Glutamatergic neuron (in vitro differentiated cells): ENCODE measurements around the gene ZNF350. TPM values are rescaled to one million over a fixed set of nuclear protein-coding genes. Genes with fewer than 3 reads are reported as not detected.
"Not testable (repeated sequence)": the region's sequence is repeated elsewhere in the genome, so short reads cannot be mapped to it uniquely, and the experiment has no call there.

ENCODE experiments used
- DNase-seq: peaks from one replicate; pipeline ENCODE4 v3.0.0; 2022
- H3K27ac Mint-ChIP-seq: one replicate; pipeline ENCODE4 v1.8.0; 2020; ENCODE audit warnings: mild to moderate bottlenecking, mixed read lengths, inconsistent platforms; ENCODE audit not compliant: unreplicated experiment
- H3K27me3 Mint-ChIP-seq: one replicate; pipeline ENCODE4 v1.8.0; 2020; ENCODE audit warnings: mild to moderate bottlenecking, moderate library complexity, mixed read lengths, inconsistent platforms; ENCODE audit not compliant: unreplicated experiment
- H3K36me3 Mint-ChIP-seq: one replicate; pipeline ENCODE4 v1.8.0; 2020; ENCODE audit warnings: mild to moderate bottlenecking, mixed read lengths, inconsistent platforms; ENCODE audit not compliant: unreplicated experiment
- H3K4me1 Mint-ChIP-seq: one replicate; pipeline ENCODE4 v1.8.0; 2020; ENCODE audit warnings: mild to moderate bottlenecking, low read depth, mixed read lengths, inconsistent platforms; ENCODE audit not compliant: unreplicated experiment
- H3K4me3 Mint-ChIP-seq: one replicate; pipeline ENCODE4 v1.8.0; 2020; ENCODE audit warnings: mild to moderate bottlenecking, mixed read lengths, inconsistent platforms; ENCODE audit not compliant: unreplicated experiment
- H3K9me3 Mint-ChIP-seq: one replicate; pipeline ENCODE4 v1.8.0; 2020; ENCODE audit warnings: mild to moderate bottlenecking, moderate library complexity, mixed read lengths, inconsistent platforms; ENCODE audit not compliant: unreplicated experiment
- total RNA-seq: library from RNA; stranded (reverse); fragmentation: NEBNext Ultra II Directional; extraction: Animal tissue kit (Norgen Biotek cat#: 25700); gene quantifications from one replicate; pipeline ENCODE4 v1.2.1, GENCODE V29; 2021; ENCODE audit not compliant: unreplicated experiment
- TF ChIP-seq, protein P1 (sequence below): fragments of 200-600 bp; sonication (generic); IDR thresholded peaks from one replicate; pipeline ENCODE4 v1.5.0; 2021; ENCODE audit not compliant: partially characterized antibody, unreplicated experiment

Gene ZNF350
- total RNA-seq, 1 donor from 2014 or later, result 9.7 TPM

GRCh38 chr19:51978882-51979281 lies 7.8 kb downstream of the ZNF350 start:
- Mint-ChIP-seq H3K36me3 (peaks cover 43% of the 10 kb centered on the region), H3K4me3 (no peak overlapping the region), H3K27ac (no peak overlapping the region), H3K9me3 (peaks cover 5% of the 10 kb centered on the region), H3K27me3 (no peaks in the 10 kb centered on the region), H3K4me1 (no peaks in the 10 kb centered on the region)
- TF ChIP-seq, protein P1, sequence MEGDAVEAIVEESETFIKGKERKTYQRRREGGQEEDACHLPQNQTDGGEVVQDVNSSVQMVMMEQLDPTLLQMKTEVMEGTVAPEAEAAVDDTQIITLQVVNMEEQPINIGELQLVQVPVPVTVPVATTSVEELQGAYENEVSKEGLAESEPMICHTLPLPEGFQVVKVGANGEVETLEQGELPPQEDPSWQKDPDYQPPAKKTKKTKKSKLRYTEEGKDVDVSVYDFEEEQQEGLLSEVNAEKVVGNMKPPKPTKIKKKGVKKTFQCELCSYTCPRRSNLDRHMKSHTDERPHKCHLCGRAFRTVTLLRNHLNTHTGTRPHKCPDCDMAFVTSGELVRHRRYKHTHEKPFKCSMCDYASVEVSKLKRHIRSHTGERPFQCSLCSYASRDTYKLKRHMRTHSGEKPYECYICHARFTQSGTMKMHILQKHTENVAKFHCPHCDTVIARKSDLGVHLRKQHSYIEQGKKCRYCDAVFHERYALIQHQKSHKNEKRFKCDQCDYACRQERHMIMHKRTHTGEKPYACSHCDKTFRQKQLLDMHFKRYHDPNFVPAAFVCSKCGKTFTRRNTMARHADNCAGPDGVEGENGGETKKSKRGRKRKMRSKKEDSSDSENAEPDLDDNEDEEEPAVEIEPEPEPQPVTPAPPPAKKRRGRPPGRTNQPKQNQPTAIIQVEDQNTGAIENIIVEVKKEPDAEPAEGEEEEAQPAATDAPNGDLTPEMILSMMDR, result no peak
- DNase-seq, result no peak

GRCh38 chr19:51977346-51977745 lies 9.3 kb downstream of the ZNF350 start:
- Mint-ChIP-seq H3K4me1 (no peaks in the 10 kb centered on the region), H3K27ac (no peak overlapping the region), H3K4me3 (no peak overlapping the region), H3K9me3 (peaks cover 5% of the 10 kb centered on the region), H3K27me3 (no peaks in the 10 kb centered on the region), H3K36me3 (peaks cover 50% of the 10 kb centered on the region)
- no peak for DNase-seq
- TF ChIP-seq, protein P1, result no peak

DNA sequence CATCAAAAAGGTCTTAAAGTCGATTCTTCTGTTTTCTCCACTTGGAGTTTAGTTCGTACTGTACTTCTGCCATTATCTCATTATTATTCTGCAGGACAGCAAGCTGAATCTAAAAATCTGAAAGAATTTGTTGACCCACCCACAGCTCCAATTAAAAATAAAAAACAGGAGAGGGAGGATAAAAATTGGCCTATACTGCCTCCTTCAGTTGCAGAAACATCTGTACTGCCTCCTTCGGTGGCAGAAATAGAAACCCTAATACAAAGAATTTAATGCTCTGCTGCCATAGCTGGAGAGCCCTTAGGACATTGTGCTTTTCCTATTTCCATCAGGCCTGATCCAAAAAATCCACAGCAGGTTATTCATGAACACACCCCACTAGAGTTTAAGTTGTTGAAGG lies 9.8 kb downstream of the ZNF350 start:
- no peak overlapping the region for H3K27ac Mint-ChIP-seq

DNA sequence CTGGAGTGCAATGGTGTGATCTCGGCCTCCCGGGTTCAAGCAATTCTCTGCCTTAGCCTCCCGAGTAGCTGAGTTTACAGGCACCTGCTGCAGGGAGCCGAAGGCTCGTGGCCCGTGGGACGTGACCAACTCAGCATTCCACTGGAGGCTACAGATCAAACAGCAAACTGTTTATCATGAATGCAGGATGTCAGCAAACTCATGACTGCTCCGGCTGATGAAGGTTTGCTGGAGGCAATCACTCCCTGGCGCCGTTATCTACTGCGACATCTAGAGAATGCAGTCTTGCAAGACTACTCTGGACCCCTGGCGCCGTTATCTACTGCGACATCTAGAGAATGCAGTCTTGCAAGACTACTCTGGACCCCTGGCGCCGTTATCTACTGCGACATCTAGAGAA lies 10.9 kb downstream of the ZNF350 start:
- H3K4me3 Mint-ChIP-seq, DNase-seq, H3K27me3 Mint-ChIP-seq, H3K4me1 Mint-ChIP-seq, H3K27ac Mint-ChIP-seq: not testable (repeated sequence)
- H3K9me3 Mint-ChIP-seq, result peaks cover 12% of the 10 kb centered on the region
- H3K36me3 Mint-ChIP-seq, result peaks cover 66% of the 10 kb centered on the region

More for the DNA sequence above, 9.8 kb downstream of the ZNF350 start:
- no peaks in the 10 kb centered on the region for H3K4me1 Mint-ChIP-seq
- no peak for DNase-seq
- H3K4me3 Mint-ChIP-seq, result no peak overlapping the region
- H3K36me3 Mint-ChIP-seq, result peaks cover 55% of the 10 kb centered on the region
- peaks cover 8% of the 10 kb centered on the region for H3K9me3 Mint-ChIP-seq
- no peaks in the 10 kb centered on the region for H3K27me3 Mint-ChIP-seq
- TF ChIP-seq, protein P1, result no peak

DNA sequence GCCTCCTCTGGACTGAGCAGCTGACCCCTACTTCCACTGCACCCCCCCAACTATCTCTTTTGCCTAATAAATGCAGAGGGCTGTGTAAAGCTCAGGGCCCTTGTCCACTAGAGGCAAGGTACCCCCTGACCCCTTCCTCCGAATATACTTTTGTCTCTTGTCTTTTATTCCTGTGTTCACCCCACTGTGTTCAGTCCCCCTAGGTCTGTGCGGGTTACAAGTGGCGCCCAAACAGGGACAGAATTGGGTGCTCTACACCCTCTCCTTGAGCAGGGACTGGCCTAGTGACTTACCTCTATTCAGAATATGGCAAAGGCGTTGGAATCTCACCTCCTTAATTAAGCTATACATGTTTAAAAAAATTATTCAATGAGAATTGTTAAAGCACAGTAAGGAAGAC lies 15.0 kb downstream of the ZNF350 start:
- Mint-ChIP-seq H3K4me3 (no peak overlapping the region), H3K27me3 (no peaks in the 10 kb centered on the region), H3K9me3 (peaks cover 8% of the 10 kb centered on the region), H3K36me3 (peaks cover 70% of the 10 kb centered on the region), H3K27ac (no peak overlapping the region), H3K4me1 (no peaks in the 10 kb centered on the region)
- TF ChIP-seq, protein P1, result no peak
- peak; percentile 24 for DNase-seq

DNA sequence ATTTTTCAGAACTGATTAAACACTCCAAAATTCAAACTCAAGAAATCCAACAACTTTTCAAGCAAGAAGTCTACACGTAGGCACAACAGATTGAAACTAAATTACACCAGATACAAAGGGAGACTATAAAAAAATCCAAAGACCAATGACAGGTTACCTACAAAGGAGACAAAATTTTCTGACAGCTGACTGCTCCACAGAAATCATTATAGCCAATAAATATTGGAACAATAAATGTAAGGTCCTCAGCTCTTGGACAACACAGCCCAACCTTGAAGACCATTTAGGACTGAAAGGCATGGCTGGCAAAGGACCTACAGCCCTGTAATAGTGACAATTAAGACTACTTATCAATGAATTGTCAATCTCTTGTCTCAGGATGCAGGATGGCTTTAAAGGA lies 15.9 kb downstream of the ZNF350 start:
- no peaks in the 10 kb centered on the region for H3K4me1 Mint-ChIP-seq
- peaks cover 8% of the 10 kb centered on the region for H3K9me3 Mint-ChIP-seq
- no peak overlapping the region for H3K4me3 Mint-ChIP-seq
- H3K27me3 Mint-ChIP-seq, result no peaks in the 10 kb centered on the region
- peaks cover 68% of the 10 kb centered on the region for H3K36me3 Mint-ChIP-seq
- H3K27ac Mint-ChIP-seq, result no peak overlapping the region
- no peak for DNase-seq
- TF ChIP-seq, protein P1, result no peak
